Measurements from ENCODE around the gene HSPA6. TPM values are rescaled to one million over a fixed set of nuclear protein-coding genes. Genes with fewer than 3 reads are reported as not detected.

Gene HSPA6
- total RNA-seq, 1 experiment from 2014 or later = 0.44 TPM

GRCh38 chr1:161481624-161482392 lies 42.5 kb upstream of the HSPA6 start:
- Histone ChIP-seq H3K27ac (ENCODE audit: low read length) (no peak overlapping the region), H3K9me3 (ENCODE audit: control insufficient read depth, insufficient read depth, low read depth, low read length) (no peaks in the 10 kb centered on the region), H3K4me1 (ENCODE audit: control insufficient read depth, insufficient read depth, low read length) (no peaks in the 10 kb centered on the region; the same call in 1 of the 2 replicates), H3K4me3 (ENCODE audit: low read depth in 2 of 2, low read length in 2 of 2) (no peak overlapping the region), H3K36me3 (ENCODE audit: control insufficient read depth, insufficient read depth, low read length) (no peaks in the 10 kb centered on the region), H3K27me3 (ENCODE audit: control insufficient read depth, insufficient read depth, low read length) (peaks cover 8% of the 10 kb centered on the region)
- ChIA-PET POLR2A (no interaction called here), CTCF (no interaction called here)
- no peak for ATAC-seq
- DNase-seq (ENCODE audit: low read depth, low spot score) = no peak
- in situ Hi-C loops (cut with HindIII; ENCODE audit: low pct_unique_long_range_greater_than_20kb, low sequenced_read_pairs) (no loop called here), intact Hi-C loops (cut with micrococcal nuclease; ENCODE audit: unreplicated experiment) (loop anchor here (10.0 kb wide), 1 partner anchor 263 kb away; the partner anchor contains the start of gene DUSP12)
- BruUV-seq (replicated peaks) = no TSS peak
- TF ChIP-seq CTCF (IDR thresholded peaks at IDR 0.05) = no peak
- no peak for TF ChIP-seq TCF7L2 (IDR thresholded peaks at IDR 0.05; ENCODE audit: low read depth, low read length)
- no peak for TF ChIP-seq REST (IDR thresholded peaks at IDR 0.05; ENCODE audit: insufficient read depth in 1 of 2, low read depth in 2 of 2, low read length in 1 of 2)
- no peak for TF ChIP-seq POLR2AphosphoS5 (IDR thresholded peaks at IDR 0.05; ENCODE audit: low read depth, low read length)
- TF ChIP-seq SIN3A (IDR thresholded peaks at IDR 0.05; ENCODE audit: borderline replicate concordance, insufficient read depth, low read depth, low read length) = no peak

- no peaks in the 10 kb centered on the region for H3K9me3 ChIP-seq (ENCODE audit: control insufficient read depth, insufficient read depth, low read depth, low read length)
- no peak overlapping the region for H3K4me3 ChIP-seq (ENCODE audit: low read depth in 2 of 2, low read length in 2 of 2)
- ATAC-seq (no peak), DNase-seq (ENCODE audit: low read depth, low spot score) (no peak)
- POLR2A ChIA-PET = no interaction called here
- CTCF ChIA-PET = no interaction called here
- in situ Hi-C loops (cut with HindIII; ENCODE audit: low pct_unique_long_range_greater_than_20kb, low sequenced_read_pairs) = no loop called here
- intact Hi-C loops (cut with micrococcal nuclease; ENCODE audit: unreplicated experiment) = loop anchor here (10.0 kb wide), 1 partner anchor 262 kb away; the partner anchor contains the start of gene DUSP12
- TF ChIP-seq REST (IDR thresholded peaks at IDR 0.05; ENCODE audit: insufficient read depth in 1 of 2, low read depth in 2 of 2, low read length in 1 of 2) = no peak
- no peak for TF ChIP-seq SIN3A (IDR thresholded peaks at IDR 0.05; ENCODE audit: borderline replicate concordance, insufficient read depth, low read depth, low read length)
- no peak for TF ChIP-seq POLR2AphosphoS5 (IDR thresholded peaks at IDR 0.05; ENCODE audit: low read depth, low read length)
- TF ChIP-seq CTCF (IDR thresholded peaks at IDR 0.05) = no peak
- no peak for TF ChIP-seq TCF7L2 (IDR thresholded peaks at IDR 0.05; ENCODE audit: low read depth, low read length)
- no TSS peak for BruUV-seq (replicated peaks)
- no peak overlapping the region for H3K27ac ChIP-seq (ENCODE audit: low read length)
- H3K27me3 ChIP-seq (ENCODE audit: control insufficient read depth, insufficient read depth, low read length) = peaks cover 8% of the 10 kb centered on the region
- no peaks in the 10 kb centered on the region for H3K36me3 ChIP-seq (ENCODE audit: control insufficient read depth, insufficient read depth, low read length)
- no peaks in the 10 kb centered on the region; the same call in 1 of the 2 replicates for H3K4me1 ChIP-seq (ENCODE audit: control insufficient read depth, insufficient read depth, low read length)
Measured at GRCh38 chr1:161482610-161483009, 41.7 kb upstream of the HSPA6 start.

Data from Panc1 (cell line).